Smooth muscle cell (in vitro differentiated cells): ENCODE measurements around the gene DLX2. TPM values are rescaled to one million over a fixed set of nuclear protein-coding genes. Genes with fewer than 3 reads are reported as not detected.

ENCODE experiments used
- DNase-seq: peaks from one replicate; lab custom pipeline; 2025; ENCODE audit not compliant: unreplicated experiment; lab: John Stamatoyannopoulos, UW
- H2AFZ ChIP-seq: fragments of 200-600 bp; sonication (generic); 2 replicates; pipeline ENCODE4 v1.6.0; 2016; ENCODE audit warnings: antibody characterized with exemption, low read depth, mild to moderate bottlenecking
- H3F3A ChIP-seq: fragments of 200-600 bp; sonication (generic); 2 replicates; pipeline ENCODE4 v1.6.0; 2017; ENCODE audit warnings: antibody characterized with exemption, low read depth
- H3K27ac ChIP-seq: fragments of 200-600 bp; sonication (generic); 2 replicates; pipeline ENCODE4 v1.5.1; 2016; ENCODE audit warnings: low read depth, mild to moderate bottlenecking
- H3K27me3 ChIP-seq: fragments of 200-600 bp; sonication (generic); 2 replicates; pipeline ENCODE4 v1.6.1; 2016; ENCODE audit warnings: low read depth, mild to moderate bottlenecking
- H3K36me3 ChIP-seq: fragments of 200-600 bp; sonication (generic); 2 replicates; pipeline ENCODE4 v1.5.1; 2016; ENCODE audit warnings: low read depth
- H3K4me1 ChIP-seq: fragments of 200-600 bp; sonication (generic); 2 replicates; pipeline ENCODE4 v1.5.1; 2016; ENCODE audit warnings: low read depth
- H3K4me2 ChIP-seq: fragments of 200-600 bp; sonication (generic); 2 replicates; pipeline ENCODE4 v1.6.0; 2016; ENCODE audit warnings: mild to moderate bottlenecking
- H3K4me3 ChIP-seq: fragments of 200-600 bp; sonication (generic); 2 replicates; pipeline ENCODE4 v1.5.1; 2016; ENCODE audit warnings: mild to moderate bottlenecking
- H3K79me2 ChIP-seq: fragments of 200-600 bp; sonication (generic); 2 replicates; pipeline ENCODE4 v1.6.0; 2016; ENCODE audit warnings: low read depth, mild to moderate bottlenecking
- H3K9ac ChIP-seq: fragments of 200-600 bp; sonication (generic); 2 replicates; pipeline ENCODE4 v1.6.0; 2016; ENCODE audit warnings: low read depth
- H3K9me3 ChIP-seq: fragments of 200-600 bp; sonication (generic); replicated peaks from 2 replicates; pipeline ENCODE4 v1.5.1; 2016; ENCODE audit warnings: low read depth
- H4K20me1 ChIP-seq: fragments of 200-600 bp; sonication (generic); 2 replicates; pipeline ENCODE4 v1.6.0; 2016; ENCODE audit warnings: low read depth
- WGBS: methylation state at CpG from one replicate; pipeline ENCODE4 v1.1.7; 2016; ENCODE audit warnings: low lambda C conversion rate; 5-methylcytosine and 5-hydroxymethylcytosine counted together
- polyA plus RNA-seq: library from polyadenylated mRNA; unstranded; fragments of >200 nt; fragmentation: Nextera tagmentation; extraction: Ambion mirVana; gene quantifications from 2 replicates; pipeline ENCODE4 v1.2.1, GENCODE V29; 2016
- total RNA-seq: library from RNA; depleted of rRNA; stranded (reverse); fragments of >200 nt; gene quantifications from 2 replicates; pipeline ENCODE4 v1.2.3, GENCODE V29; 2014
- TF ChIP-seq, protein P1 (sequence below): fragments of 200-600 bp; sonication (generic); IDR thresholded peaks from 2 replicates; pipeline ENCODE4 v1.5.1; 2017; ENCODE audit warnings: borderline replicate concordance, mild to moderate bottlenecking, antibody characterized with exemption; ENCODE audit not compliant: insufficient read depth, poor library complexity, severe bottlenecking

DLX2 gene
- total and polyA plus RNA-seq, 2 experiments from 2014 or later = 1.9 TPM

DNA sequence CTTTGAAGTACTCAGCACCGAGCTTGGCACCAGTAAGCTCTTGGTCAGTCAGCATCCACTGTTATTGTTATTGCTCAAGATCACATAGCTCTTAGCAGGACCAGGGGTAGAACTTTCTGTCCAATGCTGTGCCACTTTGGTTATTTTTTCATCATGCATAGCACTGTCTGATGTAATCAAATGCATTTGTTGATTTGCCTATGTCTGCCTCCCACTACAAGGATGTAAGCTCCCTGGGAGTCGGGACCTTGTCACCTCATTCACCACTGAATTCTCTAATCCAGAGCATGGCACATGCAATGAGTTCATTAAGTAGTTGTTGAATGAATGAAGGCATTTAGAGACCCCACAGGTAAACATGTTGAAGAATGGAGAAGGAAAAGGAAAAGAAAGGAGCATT is 46.4 kb downstream of the DLX2 start:
- no peaks in the 10 kb centered on the region for H3K9me3 ChIP-seq
- DNase-seq = no peak
- no peaks in the 10 kb centered on the region for H3K79me2 ChIP-seq
- no peak overlapping the region for H3K4me3 ChIP-seq
- 85% methylated on average over 2 of the region's 2 CpGs for WGBS
- H3K4me2 ChIP-seq = no peak overlapping the region
- no peak overlapping the region for H3K9ac ChIP-seq
- no peaks in the 10 kb centered on the region for H3K4me1 ChIP-seq
- H3K27me3 ChIP-seq = no peaks in the 10 kb centered on the region
- H2AFZ ChIP-seq = no peak overlapping the region
- no peak overlapping the region for H3K27ac ChIP-seq
- TF ChIP-seq, protein P1, sequence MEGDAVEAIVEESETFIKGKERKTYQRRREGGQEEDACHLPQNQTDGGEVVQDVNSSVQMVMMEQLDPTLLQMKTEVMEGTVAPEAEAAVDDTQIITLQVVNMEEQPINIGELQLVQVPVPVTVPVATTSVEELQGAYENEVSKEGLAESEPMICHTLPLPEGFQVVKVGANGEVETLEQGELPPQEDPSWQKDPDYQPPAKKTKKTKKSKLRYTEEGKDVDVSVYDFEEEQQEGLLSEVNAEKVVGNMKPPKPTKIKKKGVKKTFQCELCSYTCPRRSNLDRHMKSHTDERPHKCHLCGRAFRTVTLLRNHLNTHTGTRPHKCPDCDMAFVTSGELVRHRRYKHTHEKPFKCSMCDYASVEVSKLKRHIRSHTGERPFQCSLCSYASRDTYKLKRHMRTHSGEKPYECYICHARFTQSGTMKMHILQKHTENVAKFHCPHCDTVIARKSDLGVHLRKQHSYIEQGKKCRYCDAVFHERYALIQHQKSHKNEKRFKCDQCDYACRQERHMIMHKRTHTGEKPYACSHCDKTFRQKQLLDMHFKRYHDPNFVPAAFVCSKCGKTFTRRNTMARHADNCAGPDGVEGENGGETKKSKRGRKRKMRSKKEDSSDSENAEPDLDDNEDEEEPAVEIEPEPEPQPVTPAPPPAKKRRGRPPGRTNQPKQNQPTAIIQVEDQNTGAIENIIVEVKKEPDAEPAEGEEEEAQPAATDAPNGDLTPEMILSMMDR = no peak
- no peaks in the 10 kb centered on the region for H4K20me1 ChIP-seq
- no peaks in the 10 kb centered on the region for H3F3A ChIP-seq
- H3K36me3 ChIP-seq = no peaks in the 10 kb centered on the region

DNA sequence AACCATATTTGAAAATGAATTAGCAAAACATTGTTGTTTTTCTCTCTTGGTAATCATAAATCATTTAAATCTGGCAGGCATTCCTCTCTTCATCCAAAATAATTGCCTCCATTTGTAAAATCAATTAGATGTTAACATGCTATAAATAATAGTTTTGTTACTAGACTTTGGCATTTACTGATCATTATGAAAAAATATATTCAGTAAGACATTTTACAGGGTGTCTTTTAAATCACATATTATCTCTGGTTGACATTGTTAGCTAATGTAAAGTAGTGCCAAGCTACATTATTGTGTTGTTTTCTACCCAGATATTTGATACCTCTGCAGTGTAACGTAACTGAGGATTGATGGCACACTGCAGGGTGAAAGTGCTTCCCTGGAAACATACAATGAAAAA is 49.2 kb downstream of the DLX2 start:
- no peaks in the 10 kb centered on the region for H3K27me3 ChIP-seq
- WGBS = 97% methylated on average over 1 of the region's 1 CpG
- no peaks in the 10 kb centered on the region for H3K9me3 ChIP-seq
- no peak overlapping the region for H3K4me3 ChIP-seq
- no peaks in the 10 kb centered on the region for H3K4me1 ChIP-seq
- no peak for DNase-seq
- H3K9ac ChIP-seq = no peak overlapping the region
- TF ChIP-seq, protein P1 = no peak
- H3K36me3 ChIP-seq = no peaks in the 10 kb centered on the region
- H3F3A ChIP-seq = no peaks in the 10 kb centered on the region
- H4K20me1 ChIP-seq = no peaks in the 10 kb centered on the region
- H3K79me2 ChIP-seq = no peaks in the 10 kb centered on the region
- no peak overlapping the region for H3K4me2 ChIP-seq
- no peak overlapping the region for H3K27ac ChIP-seq
- no peak overlapping the region for H2AFZ ChIP-seq

DNA sequence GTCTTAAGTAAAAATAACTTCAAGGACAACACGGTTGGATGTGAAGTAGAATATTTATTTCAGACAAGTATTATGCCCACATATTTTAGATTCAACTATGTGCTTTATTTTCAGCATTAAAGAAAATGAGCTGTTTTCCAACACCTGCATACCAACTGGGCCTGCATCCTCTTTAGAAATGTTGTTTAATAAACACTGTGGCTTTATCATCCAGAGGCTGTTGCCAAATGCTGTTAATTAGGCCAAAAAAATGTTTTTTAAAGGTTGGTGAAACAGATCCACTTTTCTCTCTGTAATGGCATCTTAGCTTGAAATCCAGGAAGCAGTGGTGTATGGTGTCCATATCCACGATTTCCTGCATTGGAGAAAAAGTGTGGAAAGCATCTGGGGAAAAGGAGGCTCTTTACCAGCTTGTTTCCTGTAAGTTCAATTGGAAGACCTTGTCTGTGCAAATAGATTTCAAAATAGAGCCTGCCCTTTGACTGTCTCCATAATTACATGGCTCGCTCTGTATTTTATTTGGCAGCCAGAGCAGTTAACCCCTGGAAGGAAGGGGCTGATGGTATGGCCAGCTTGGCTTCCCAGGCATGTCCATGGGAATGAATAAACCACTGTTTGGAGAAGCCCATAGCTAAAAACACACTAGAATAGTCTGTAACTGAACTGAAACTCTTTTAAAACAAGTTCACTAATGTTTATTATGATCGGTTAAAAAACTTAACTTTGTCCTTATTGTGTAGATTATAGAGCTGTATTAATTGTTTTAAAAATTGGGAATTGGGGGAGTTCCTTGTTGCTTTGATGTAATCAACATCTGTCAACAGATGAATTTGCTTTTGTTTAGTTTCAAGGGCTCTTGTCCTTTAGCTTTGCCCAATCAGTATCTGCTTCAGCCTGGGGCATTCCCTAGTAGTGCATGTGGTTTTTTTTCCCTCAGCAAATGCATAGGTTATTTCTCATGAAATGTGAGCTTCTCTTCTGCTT is 50.4 kb downstream of the DLX2 start:
- Histone ChIP-seq H3K4me3 (no peak overlapping the region), H3K4me1 (no peaks in the 10 kb centered on the region), H4K20me1 (no peaks in the 10 kb centered on the region), H3K36me3 (no peaks in the 10 kb centered on the region), H3F3A (no peaks in the 10 kb centered on the region), H3K79me2 (no peaks in the 10 kb centered on the region), H3K27me3 (no peaks in the 10 kb centered on the region), H2AFZ (no peak overlapping the region), H3K27ac (no peak overlapping the region), H3K9me3 (no peaks in the 10 kb centered on the region), H3K9ac (no peak overlapping the region), H3K4me2 (no peak overlapping the region)
- TF ChIP-seq, protein P1 = no peak
- 71% methylated on average over 4 of the region's 4 CpGs for WGBS
- no peak for DNase-seq
